Measurements from ENCODE around the gene CD8A. TPM values are rescaled to one million over a fixed set of nuclear protein-coding genes. Genes with fewer than 3 reads are reported as not detected.

The CD8A gene
- polyA plus RNA-seq, 3 donors = 0.03 to 1.1 (median 0.88) TPM

GRCh38 chr2:86769838-86770237 is 20.9 kb downstream of the CD8A start:
- H3K36me3 ChIP-seq (replicated peaks in 1 of 2; ENCODE audit: control insufficient read depth in 1 of 2, insufficient read depth in 2 of 2, low read length in 2 of 2) = peaks cover 85 to 98% of the 10 kb centered on the region in 2 donors
- intact Hi-C loops (cut with micrococcal nuclease) = no loop called here
- H3K36me3 Mint-ChIP-seq = peaks cover 87 to 91% of the 10 kb centered on the region in 2 donors

GRCh38 chr2:86768189-86768949 is 22.3 kb downstream of the CD8A start:
- H2AFZ ChIP-seq (ENCODE audit: insufficient read depth, low read depth, low read length, poor library complexity, severe bottlenecking) = no peak overlapping the region
- no peak overlapping the region for H3K4me3 ChIP-seq (replicated peaks in 1 of 3; ENCODE audit: low read depth in 2 of 3, low read length in 3 of 3)
- H3K4me2 ChIP-seq (replicated peaks; ENCODE audit: extremely low read depth, low read length, poor library complexity, severe bottlenecking) = no peak overlapping the region
- no peaks in the 10 kb centered on the region for H3K4me1 Mint-ChIP-seq
- peaks cover 0 to 2% (median 0%) of the 10 kb centered on the region in 3 donors for H3K27me3 Mint-ChIP-seq (ENCODE audit: low read depth in 3 of 3)
- H3K27me3 ChIP-seq (ENCODE audit: control insufficient read depth in 2 of 2, insufficient read depth in 2 of 2, low read length in 2 of 2) = no peaks in the 10 kb centered on the region
- peaks cover 72 to 87% of the 10 kb centered on the region in 2 donors for H3K36me3 ChIP-seq (replicated peaks in 1 of 2; ENCODE audit: control insufficient read depth in 1 of 2, insufficient read depth in 2 of 2, low read length in 2 of 2)
- no peaks in the 10 kb centered on the region for H3K9me3 Mint-ChIP-seq
- H3K79me2 ChIP-seq (ENCODE audit: insufficient read depth, low read length) = peaks cover 6% of the 10 kb centered on the region
- H3K9me3 ChIP-seq (replicated peaks in 1 of 2; ENCODE audit: control insufficient read depth in 1 of 2, insufficient read depth in 1 of 2, low read length in 2 of 2) = no peaks in the 10 kb centered on the region
- intact Hi-C loops (cut with micrococcal nuclease) = no loop called here
- H3K36me3 Mint-ChIP-seq = peaks cover 74 to 76% of the 10 kb centered on the region in 2 donors
- H3K27ac Mint-ChIP-seq = peak overlapping the region in 2 of 7 donors; percentile 32 to 63
- H3K27ac ChIP-seq (ENCODE audit: low read depth in 1 of 2, low read length in 2 of 2) = no peak overlapping the region
- H3K9ac ChIP-seq (ENCODE audit: insufficient read depth, low read length, poor library complexity, severe bottlenecking) = no peak overlapping the region
- WGBS (ENCODE audit: insufficient coverage) = 92% methylated on average over 5 of the region's 5 CpGs
- H3K4me1 ChIP-seq (ENCODE audit: control insufficient read depth in 1 of 2, insufficient read depth in 2 of 2, low read length in 2 of 2) = no peaks in the 10 kb centered on the region
- H4K20me1 ChIP-seq (ENCODE audit: insufficient read depth, low read length) = peaks cover 45% of the 10 kb centered on the region
- no peak overlapping the region for H3K4me3 Mint-ChIP-seq
- TF ChIP-seq, protein P1, sequence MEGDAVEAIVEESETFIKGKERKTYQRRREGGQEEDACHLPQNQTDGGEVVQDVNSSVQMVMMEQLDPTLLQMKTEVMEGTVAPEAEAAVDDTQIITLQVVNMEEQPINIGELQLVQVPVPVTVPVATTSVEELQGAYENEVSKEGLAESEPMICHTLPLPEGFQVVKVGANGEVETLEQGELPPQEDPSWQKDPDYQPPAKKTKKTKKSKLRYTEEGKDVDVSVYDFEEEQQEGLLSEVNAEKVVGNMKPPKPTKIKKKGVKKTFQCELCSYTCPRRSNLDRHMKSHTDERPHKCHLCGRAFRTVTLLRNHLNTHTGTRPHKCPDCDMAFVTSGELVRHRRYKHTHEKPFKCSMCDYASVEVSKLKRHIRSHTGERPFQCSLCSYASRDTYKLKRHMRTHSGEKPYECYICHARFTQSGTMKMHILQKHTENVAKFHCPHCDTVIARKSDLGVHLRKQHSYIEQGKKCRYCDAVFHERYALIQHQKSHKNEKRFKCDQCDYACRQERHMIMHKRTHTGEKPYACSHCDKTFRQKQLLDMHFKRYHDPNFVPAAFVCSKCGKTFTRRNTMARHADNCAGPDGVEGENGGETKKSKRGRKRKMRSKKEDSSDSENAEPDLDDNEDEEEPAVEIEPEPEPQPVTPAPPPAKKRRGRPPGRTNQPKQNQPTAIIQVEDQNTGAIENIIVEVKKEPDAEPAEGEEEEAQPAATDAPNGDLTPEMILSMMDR (IDR thresholded peaks at IDR 0.05) = no peak
- no peak for DNase-seq

More at GRCh38 chr2:86769838-86770237, 20.9 kb downstream of the CD8A start:
- no peaks in the 10 kb centered on the region for H3K4me1 Mint-ChIP-seq
- Histone ChIP-seq H3K27ac (ENCODE audit: low read depth in 1 of 2, low read length in 2 of 2) (no peak overlapping the region), H3K4me3 (replicated peaks in 1 of 3; ENCODE audit: low read depth in 2 of 3, low read length in 3 of 3) (no peak overlapping the region), H3K9ac (ENCODE audit: insufficient read depth, low read length, poor library complexity, severe bottlenecking) (no peak overlapping the region), H4K20me1 (ENCODE audit: insufficient read depth, low read length) (peaks cover 30% of the 10 kb centered on the region), H3K27me3 (ENCODE audit: control insufficient read depth in 2 of 2, insufficient read depth in 2 of 2, low read length in 2 of 2) (no peaks in the 10 kb centered on the region), H3K79me2 (ENCODE audit: insufficient read depth, low read length) (no peaks in the 10 kb centered on the region), H2AFZ (ENCODE audit: insufficient read depth, low read depth, low read length, poor library complexity, severe bottlenecking) (no peak overlapping the region), H3K9me3 (replicated peaks in 1 of 2; ENCODE audit: control insufficient read depth in 1 of 2, insufficient read depth in 1 of 2, low read length in 2 of 2) (no peaks in the 10 kb centered on the region), H3K4me1 (ENCODE audit: control insufficient read depth in 1 of 2, insufficient read depth in 2 of 2, low read length in 2 of 2) (no peaks in the 10 kb centered on the region), H3K4me2 (replicated peaks; ENCODE audit: extremely low read depth, low read length, poor library complexity, severe bottlenecking) (no peak overlapping the region)
- no peak for DNase-seq
- no peaks in the 10 kb centered on the region for H3K9me3 Mint-ChIP-seq
- TF ChIP-seq, protein P1 (IDR thresholded peaks at IDR 0.05) = no peak
- peaks cover 0 to 2% (median 0%) of the 10 kb centered on the region in 3 donors for H3K27me3 Mint-ChIP-seq (ENCODE audit: low read depth in 3 of 3)
- no peak overlapping the region for H3K4me3 Mint-ChIP-seq
- peak overlapping the region in 1 of 7 donors; percentile 48 for H3K27ac Mint-ChIP-seq
- 92% methylated on average over 3 of the region's 4 CpGs for WGBS (ENCODE audit: insufficient coverage)
